GM21737 (cell line): Measurements from ENCODE around the gene CES2.
A peak's percentile ranks its signal among the peaks of the same experiment; 100 is the strongest.
"Not testable (repeated sequence)": the region's sequence is repeated elsewhere in the genome, so short reads cannot be mapped to it uniquely, and the experiment has no call there.

Experiments
- ATAC-seq: cut with Tn5 transposase; IDR thresholded peaks from one replicate; pipeline ENCODE4 v1.9.1; 2021; ENCODE audit warnings: mild to moderate bottlenecking, moderate library complexity; ENCODE audit not compliant: unreplicated experiment

Gene CES2

GRCh38 chr16:66934138-66934838 lies 1.0 kb upstream of the CES2 start, which contains the start of gene CIAO2B:
TSS of gene CIAO2B (minus strand) at chr16:66934402. CDS start at chr16:66934364, 38 bp downstream.
- ATAC-seq: peak; percentile 70

GRCh38 chr16:66934839-66935313 lies 440 bp upstream of the CES2 start:
- ATAC-seq: not testable (repeated sequence)

DNA sequence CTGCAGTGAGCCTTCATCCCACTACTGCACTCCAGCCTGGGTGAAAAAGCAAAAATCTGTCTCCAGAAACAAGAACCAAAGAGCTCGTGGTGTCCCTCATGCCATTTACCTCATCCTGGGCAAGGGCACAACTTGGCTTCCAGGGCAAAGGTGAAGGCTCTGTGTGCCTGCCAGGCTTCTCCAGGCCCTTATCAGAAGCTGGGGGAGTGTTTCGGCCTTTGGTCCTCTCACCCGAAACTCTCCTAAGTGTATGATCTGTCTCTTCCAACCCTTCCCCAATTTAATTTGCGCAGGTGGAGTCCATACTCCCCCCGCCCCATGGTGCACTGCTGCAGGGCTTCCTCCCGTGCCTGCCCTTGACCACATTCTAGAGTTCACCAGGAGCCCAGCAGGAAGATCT lies 1.1 kb downstream of the CES2 start:
- no peak for ATAC-seq

- ATAC-seq: no peak
These were observed 1.7 kb downstream of the CES2 start for GRCh38 chr16:66936889-66937554.

DNA sequence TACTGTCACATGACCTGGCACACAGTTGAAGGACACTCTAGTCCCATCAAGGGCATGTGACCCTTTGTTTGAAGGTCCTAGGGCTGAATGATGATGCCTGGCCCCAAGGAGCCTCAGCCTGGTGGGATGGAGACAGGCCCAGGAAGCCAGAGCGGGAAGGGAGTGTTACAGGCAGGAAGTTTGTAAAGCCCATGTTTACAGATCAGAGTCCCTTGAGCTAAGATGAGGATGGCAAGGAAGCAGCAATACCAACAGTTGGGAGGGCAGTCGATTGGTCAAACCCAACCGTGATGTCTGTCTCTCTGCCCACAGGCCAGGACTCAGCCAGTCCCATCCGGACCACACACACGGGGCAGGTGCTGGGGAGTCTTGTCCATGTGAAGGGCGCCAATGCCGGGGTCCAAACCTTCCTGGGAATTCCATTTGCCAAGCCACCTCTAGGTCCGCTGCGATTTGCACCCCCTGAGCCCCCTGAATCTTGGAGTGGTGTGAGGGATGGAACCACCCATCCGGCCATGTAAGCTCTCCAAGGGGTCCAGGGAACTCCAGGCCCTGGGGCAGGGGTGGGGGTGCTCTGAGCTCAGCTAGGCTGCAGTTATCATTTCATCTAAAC lies 2.5 kb downstream of the CES2 start:
- ATAC-seq: no peak

DNA sequence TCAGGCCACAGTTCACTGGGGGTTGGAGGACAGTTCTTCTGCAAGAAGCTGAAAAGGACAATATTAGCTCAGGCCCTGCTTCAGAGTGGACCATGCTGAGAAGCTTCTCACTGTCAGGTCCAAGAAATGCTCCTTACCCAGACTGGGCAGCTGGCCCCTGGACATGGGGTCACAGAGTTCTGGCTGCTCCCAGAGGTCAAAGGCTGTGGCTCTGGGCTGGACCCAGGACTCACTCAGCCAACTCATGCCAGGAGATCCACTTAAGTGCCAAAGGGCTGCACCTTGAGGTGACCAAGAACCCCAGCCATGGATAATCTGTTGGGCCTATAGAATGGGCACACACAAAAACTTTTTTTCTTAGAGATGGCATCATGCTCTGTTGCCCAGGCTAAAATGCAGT lies 4.0 kb downstream of the CES2 start:
- no peak for ATAC-seq

DNA sequence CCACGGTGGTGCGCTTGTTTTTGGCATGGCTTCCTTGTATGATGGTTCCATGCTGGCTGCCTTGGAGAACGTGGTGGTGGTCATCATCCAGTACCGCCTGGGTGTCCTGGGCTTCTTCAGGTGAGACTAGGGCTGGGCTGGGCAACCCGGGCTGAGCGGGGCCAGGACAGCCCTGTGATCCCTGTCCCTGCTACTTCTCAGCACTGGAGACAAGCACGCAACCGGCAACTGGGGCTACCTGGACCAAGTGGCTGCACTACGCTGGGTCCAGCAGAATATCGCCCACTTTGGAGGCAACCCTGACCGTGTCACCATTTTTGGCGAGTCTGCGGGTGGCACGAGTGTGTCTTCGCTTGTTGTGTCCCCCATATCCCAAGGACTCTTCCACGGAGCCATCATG lies 4.9 kb downstream of the CES2 start:
- ATAC-seq: no peak

GRCh38 chr16:66942981-66943380 lies 7.7 kb downstream of the CES2 start:
- ATAC-seq: no peak

- ATAC-seq: no peak
These were observed 8.2 kb downstream of the CES2 start for GRCh38 chr16:66943426-66944053.

GRCh38 chr16:66944054-66944441 lies 8.7 kb downstream of the CES2 start:
- ATAC-seq: no peak

DNA sequence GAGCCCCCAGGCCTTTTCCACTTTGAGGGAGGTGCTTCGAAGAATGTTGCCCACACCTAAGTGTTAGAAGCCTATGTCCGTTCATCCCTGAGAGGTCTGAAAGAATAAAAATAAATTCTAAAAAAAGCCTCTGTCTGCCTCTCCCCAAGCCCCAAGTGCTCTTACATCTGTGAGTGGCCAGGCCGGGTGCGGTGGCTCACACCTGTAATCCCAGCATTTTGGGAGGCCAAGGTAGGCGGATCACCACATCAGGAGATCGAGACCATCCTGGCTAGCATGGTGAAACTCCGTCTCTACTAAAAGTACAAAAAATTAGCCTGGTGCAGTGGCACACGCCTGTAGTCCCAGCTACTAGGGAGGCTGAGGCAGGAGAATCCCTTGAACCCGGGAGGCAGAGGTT lies 9.7 kb downstream of the CES2 start:
- not testable (repeated sequence) for ATAC-seq

GRCh38 chr16:66945939-66946338 lies 10.6 kb downstream of the CES2 start:
- no peak for ATAC-seq

DNA sequence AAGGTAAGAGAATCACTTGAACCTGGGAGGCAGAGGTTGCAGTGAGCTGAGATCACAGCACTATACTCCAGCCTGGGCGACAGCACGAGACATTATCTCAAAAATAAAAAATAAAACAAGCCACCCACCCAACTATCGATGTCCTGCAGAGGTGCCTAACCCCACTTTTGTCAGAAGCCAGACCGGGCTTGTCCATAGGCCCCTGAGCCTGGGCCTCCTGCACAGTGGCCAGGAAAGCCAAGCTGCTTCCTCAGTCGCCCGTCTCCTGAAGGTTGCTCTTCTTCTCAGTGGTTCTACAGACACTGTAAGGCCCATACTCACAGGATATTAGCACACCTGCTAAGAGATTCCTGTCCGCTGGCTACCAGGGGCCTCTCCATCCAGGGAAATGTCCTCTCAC lies 11.2 kb downstream of the CES2 start:
- no peak for ATAC-seq

- no peak for ATAC-seq
These were observed 11.6 kb downstream of the CES2 start for GRCh38 chr16:66946974-66947301.

DNA sequence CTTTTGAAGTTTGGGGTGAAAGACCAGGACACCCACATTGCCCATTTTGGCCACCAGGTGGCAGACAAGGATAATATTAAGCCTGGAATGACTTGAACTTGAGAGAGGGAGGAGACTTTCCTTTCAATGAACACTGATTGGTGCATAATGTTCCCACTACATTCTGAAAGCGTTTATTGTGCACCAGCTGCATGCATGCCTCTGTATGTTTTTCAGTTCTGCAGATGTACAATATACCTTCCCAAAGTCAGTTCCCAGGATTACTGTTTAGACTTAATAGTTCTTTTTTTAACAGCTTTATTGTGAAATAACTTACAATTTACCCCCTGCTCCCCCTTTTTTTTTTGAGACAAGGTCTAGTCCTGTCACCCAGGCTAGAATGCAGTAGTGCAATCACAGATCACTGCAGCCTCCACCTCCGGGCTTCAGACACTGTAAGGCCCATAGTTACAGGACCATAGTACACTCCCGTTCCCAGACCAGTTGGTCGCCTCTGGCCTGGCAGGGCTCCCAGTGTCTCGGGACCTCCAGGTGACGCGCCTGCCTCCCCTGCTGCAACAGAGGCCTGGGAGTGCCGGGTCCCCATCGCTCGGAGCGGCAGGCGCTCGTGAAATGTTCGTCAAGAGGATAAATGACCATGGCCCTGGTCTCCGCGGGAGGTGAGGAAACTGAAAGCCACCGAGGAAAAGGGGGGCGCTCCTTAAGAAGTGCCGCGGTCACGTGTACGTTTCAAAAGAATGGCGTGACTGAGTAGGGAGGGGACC lies 12.2 kb downstream of the CES2 start:
- ATAC-seq: peak; percentile 53

GRCh38 chr16:66948134-66948836 lies 13.0 kb downstream of the CES2 start:
- no peak for ATAC-seq

DNA sequence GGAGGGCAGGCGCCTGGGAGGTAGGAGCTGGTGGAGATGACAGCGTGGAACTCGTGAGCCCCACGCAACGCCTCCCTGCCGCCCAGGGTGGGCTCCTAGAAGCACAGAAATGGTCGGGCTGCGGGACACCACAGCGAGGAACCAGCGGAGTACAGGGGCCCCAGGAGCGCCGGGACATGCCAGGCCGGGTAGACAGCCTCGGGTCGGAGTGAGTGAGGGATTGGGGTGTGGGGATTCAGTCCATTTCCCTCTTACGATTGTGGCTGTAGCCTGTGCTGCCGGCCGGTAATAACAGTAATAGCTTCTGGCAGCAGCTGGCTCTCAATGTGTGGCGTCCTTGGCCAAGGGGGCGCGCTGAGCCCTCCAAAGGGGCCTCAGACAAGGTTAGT lies 13.5 kb downstream of the CES2 start:
- no peak for ATAC-seq

- ATAC-seq: no peak
These were observed 14.2 kb downstream of the CES2 start for GRCh38 chr16:66949472-66949871.

- ATAC-seq: no peak
These were observed 15.1 kb downstream of the CES2 start for GRCh38 chr16:66950437-66950836.
